Colonic mucosa (tissue), 4 donors: Measurements from ENCODE around the gene GPR152. TPM values are rescaled to one million over a fixed set of nuclear protein-coding genes. Genes with fewer than 3 reads are reported as not detected.
"Not testable (repeated sequence)": the region's sequence is repeated elsewhere in the genome, so short reads cannot be mapped to it uniquely, and the experiment has no call there.

ENCODE experiments used
- DNase-seq: peaks from one replicate; pipeline ENCODE4 v3.0.0-alpha.2; 2020
- H3K27ac ChIP-seq: fragments of 200-600 bp; one replicate; pipeline ENCODE4 v1.8.0; 2021
- H3K27me3 ChIP-seq: fragments of 200-600 bp; one replicate; pipeline ENCODE4 v1.8.0; 2021
- H3K36me3 ChIP-seq: fragments of 200-600 bp; one replicate; pipeline ENCODE4 v1.8.0; 2021
- H3K4me1 ChIP-seq: fragments of 200-600 bp; one replicate; pipeline ENCODE4 v1.8.0; 2021; ENCODE audit warnings: mild to moderate bottlenecking
- H3K4me3 ChIP-seq: fragments of 200-600 bp; one replicate; pipeline ENCODE4 v1.8.0; 2021
- H3K9ac ChIP-seq, 2 donors: one replicate each; pipeline ENCODE4 v1.7.0; 2013; ENCODE audit warnings: control low read depth in 2 of 2, low read depth in 2 of 2, low read length in 2 of 2
- H3K9me3 ChIP-seq: fragments of 200-600 bp; one replicate; pipeline ENCODE4 v1.8.0; 2021
- intact Hi-C: fragments of 100-400 bp; cut with DNase I; formaldehyde crosslinking; loops from one replicate; pipeline ENCODE4 v1.14.1; 2022
- total RNA-seq, 2 donors: library from RNA; stranded (reverse); fragmentation: NEBNext Ultra II Directional in 1 of 2; extraction: Animal tissue kit (Norgen Biotek cat#: 25700) in 1 of 2; gene quantifications; one replicate each; pipeline ENCODE4 v1.2.1, GENCODE V29; 2021
- TF ChIP-seq, protein P1 (sequence below): fragments of 200-600 bp; IDR thresholded peaks from one replicate; pipeline ENCODE4 v1.8.0; 2022; ENCODE audit warnings: antibody characterized with exemption, mild to moderate bottlenecking
- donor health status: healthy.
- donor health status: DM: no; HTN: no; CAD: no.
- donor health status: DM: no; HTN: no; CAD: no.

GPR152 gene
- total RNA-seq, 2 donors from 2014 or later = not detected

DNA sequence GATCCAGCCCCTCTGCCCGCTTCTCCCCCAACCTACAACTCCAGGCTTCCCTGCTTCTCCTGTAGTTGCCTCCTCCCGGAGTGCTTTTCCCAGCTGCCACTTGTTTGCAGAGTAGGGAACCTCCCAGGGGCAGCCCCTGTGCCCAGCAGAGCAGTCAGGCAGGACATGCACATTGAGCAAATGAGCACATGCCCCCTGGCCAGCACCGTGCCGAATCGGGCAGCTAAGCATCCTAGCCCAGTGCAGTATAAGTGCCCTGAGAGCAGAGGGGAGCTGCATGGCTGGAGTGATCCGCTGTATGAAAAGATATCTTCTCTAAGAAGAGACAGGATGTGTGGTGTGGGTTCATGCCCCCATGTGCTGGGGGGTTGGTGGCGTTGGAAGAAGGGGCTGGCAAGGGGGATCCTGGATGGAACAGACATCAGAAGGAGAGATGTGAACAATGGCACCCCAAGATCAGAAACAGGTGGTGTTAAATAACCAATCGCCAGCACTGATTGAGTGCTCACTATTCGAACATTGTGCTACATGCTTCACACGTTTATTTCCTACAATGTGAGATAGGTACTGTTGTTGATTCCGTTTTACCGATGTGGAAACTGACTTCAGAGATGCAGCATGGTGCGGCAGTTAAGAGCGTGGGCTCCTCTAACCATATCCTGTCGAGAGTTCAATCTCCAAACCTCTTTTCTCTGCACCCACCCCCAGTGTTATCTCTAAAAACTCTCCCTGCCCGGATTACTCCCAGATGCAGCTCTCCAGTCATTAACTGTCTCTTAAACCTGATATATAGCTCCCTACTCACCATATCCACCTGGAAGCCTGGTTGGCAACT lies 31.5 kb upstream of the GPR152 start:
- peak overlapping the region; percentile 53 for H3K4me3 ChIP-seq
- H3K4me1 ChIP-seq = peaks cover 11% of the 10 kb centered on the region
- no peaks in the 10 kb centered on the region for H3K9me3 ChIP-seq
- H3K9ac ChIP-seq = peak overlapping the region; percentile 64 to 67
- H3K27ac ChIP-seq = peak overlapping the region; percentile 79
- DNase-seq = peak; percentile 25
- TF ChIP-seq, protein P1, sequence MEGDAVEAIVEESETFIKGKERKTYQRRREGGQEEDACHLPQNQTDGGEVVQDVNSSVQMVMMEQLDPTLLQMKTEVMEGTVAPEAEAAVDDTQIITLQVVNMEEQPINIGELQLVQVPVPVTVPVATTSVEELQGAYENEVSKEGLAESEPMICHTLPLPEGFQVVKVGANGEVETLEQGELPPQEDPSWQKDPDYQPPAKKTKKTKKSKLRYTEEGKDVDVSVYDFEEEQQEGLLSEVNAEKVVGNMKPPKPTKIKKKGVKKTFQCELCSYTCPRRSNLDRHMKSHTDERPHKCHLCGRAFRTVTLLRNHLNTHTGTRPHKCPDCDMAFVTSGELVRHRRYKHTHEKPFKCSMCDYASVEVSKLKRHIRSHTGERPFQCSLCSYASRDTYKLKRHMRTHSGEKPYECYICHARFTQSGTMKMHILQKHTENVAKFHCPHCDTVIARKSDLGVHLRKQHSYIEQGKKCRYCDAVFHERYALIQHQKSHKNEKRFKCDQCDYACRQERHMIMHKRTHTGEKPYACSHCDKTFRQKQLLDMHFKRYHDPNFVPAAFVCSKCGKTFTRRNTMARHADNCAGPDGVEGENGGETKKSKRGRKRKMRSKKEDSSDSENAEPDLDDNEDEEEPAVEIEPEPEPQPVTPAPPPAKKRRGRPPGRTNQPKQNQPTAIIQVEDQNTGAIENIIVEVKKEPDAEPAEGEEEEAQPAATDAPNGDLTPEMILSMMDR = no peak
- H3K27me3 ChIP-seq = no peaks in the 10 kb centered on the region
- intact Hi-C loops = no loop called here
- H3K36me3 ChIP-seq = peaks cover 6% of the 10 kb centered on the region

DNA sequence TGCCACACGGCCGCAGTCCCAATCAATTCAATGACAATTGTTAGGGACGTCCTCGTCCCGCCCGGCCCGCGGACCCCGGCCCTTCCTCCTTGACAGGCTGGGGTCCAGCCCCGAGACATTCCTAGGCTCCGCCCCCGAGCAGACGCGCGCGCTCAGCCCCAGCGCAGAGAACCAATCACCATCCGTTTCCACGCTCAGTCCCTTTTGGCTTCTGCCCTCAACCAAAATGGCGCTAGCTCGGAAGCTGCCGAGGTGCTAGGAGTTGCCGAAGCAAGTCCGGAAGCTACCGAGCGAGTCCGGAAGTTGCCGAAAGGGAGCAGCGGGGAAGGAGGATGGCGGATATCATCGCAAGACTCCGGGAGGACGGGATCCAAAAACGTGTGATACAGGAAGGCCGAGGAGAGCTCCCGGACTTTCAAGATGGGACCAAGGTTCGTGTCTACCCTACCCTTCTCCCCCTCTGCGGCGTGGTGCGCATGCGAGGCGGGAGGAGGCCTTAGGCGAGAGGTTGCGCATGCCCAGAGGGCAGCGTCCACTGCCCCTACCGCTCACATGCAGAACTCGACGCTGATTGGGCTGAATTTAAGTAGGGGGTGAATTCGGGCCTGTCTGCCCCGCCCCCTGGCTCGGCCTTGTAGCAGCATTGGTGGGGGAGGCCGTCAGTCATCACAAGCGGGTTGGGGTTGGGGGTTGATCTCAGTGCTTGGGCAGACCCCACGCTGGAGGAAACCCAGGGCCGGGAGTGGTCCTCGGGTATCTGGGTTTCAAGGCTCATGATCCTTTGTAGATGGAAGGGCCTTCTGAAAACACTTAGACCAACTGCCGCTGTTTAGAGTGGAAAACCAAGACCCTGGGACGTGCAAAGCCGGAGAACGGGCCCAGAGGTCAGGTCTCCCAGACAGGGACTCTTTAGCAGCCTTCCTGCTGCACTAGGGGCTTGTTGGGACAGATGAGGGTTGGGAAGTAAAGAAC lies 30.6 kb upstream of the GPR152 start, which contains the start of gene AIP:
TSS of gene AIP (plus strand) at position 200 of the 972 bp plus-strand sequence. CDS start at position 333, 133 bp downstream.
- peak within 1 kb of the TSS; percentile 53 for H3K4me3 ChIP-seq
- H3K4me1 ChIP-seq = peaks cover 11% of the 10 kb centered on the region
- peak within 1 kb of the TSS; percentile 64 to 67 for H3K9ac ChIP-seq
- H3K36me3 ChIP-seq = peaks cover 6% of the 10 kb centered on the region
- peak within 1 kb of the TSS; percentile 79 for H3K27ac ChIP-seq
- peak; percentile 99 for DNase-seq
- TF ChIP-seq, protein P1 = no peak
- H3K27me3 ChIP-seq = no peaks in the 10 kb centered on the region
- intact Hi-C loops = no loop called here
- H3K9me3 ChIP-seq = no peaks in the 10 kb centered on the region

DNA sequence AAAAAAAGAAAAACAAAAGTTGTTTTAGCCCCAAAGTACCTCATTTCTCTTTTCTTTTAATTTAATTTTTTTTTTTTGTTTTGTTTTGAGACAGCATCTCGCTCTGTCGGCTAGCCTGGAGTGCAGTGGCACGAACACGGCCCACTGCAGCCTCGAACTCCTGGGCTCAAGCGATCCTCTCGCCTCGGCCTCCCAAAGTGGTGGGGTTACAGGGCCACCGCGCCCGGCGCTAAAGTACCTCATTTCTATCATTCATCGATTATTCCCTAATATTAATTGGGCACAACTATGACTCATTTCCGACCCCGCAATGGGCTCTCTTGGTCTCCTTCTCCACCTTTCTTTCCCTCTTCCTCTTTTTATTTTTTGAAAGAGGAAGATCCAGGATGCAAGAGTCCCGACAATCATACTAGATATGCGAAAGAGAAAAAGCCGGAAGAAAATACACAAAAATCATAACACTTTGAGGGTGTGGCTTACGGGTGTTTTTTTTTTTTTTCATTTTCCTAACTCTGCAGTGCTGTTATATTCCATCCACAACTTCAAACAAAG lies 29.8 kb upstream of the GPR152 start:
- H3K9ac ChIP-seq = peak overlapping the region; percentile 64 to 67
- H3K36me3 ChIP-seq = no peaks in the 10 kb centered on the region
- peaks cover 11% of the 10 kb centered on the region for H3K4me1 ChIP-seq
- DNase-seq = peak; percentile 23
- H3K27ac ChIP-seq = peak overlapping the region; percentile 79
- intact Hi-C loops = no loop called here
- H3K9me3 ChIP-seq = no peaks in the 10 kb centered on the region
- TF ChIP-seq, protein P1 = no peak
- no peaks in the 10 kb centered on the region for H3K27me3 ChIP-seq
- H3K4me3 ChIP-seq = peak overlapping the region; percentile 53

DNA sequence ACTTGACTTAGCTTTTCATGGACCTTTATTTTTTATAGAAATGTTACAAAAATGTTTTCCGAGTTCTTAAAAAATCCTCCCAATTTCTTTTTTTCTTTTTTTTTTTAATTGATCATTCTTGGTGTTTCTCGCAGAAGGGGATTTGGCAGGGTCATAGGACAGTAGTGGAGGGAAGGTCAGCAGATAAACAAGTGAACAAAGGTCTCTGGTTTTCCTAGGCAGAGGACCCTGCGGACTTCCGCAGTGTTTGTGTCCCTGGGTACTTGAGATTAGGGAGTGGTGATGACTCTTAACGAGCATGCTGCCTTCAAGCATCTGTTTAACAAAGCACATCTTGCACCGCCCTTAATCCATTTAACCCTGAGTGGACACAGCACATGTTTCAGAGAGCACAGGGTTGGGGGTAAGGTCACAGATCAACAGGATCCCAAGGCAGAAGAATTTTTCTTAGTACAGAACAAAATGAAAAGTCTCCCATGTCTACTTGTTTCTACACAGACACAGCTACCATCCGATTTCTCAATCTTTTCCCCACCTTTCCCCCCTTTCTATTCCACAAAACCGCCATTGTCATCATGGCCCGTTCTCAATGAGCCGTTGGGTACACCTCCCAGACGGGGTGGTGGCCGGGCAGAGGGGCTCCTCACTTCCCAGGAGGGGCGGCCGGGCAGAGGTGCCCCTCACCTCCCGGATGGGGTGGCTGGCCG lies 25.0 kb upstream of the GPR152 start:
- H3K27me3 ChIP-seq, H3K4me3 ChIP-seq, H3K9me3 ChIP-seq, H3K36me3 ChIP-seq, H3K9ac ChIP-seq, H3K4me1 ChIP-seq, DNase-seq, intact Hi-C loops, H3K27ac ChIP-seq: not testable (repeated sequence)

DNA sequence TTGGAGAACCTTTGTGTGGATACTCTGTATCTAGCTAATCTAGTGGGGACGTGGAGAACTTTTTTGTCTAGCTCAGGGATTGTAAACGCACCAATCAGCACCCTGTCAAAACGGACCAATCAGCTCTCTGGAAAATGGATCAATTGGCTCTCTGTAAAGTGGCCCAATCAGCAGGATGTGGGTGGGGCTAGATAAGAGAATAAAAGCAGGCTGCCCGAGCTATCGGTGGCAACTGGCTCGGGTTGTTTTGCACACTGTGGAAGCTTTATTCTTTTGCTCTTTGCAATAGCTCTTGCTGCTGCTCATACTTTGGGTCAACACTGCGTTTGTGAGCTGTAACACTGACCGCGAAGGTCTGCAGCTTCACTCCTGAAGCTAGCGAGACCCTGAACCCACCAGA lies 24.2 kb upstream of the GPR152 start:
- H3K4me3 ChIP-seq, H3K27me3 ChIP-seq, H3K9ac ChIP-seq, H3K27ac ChIP-seq, DNase-seq, H3K4me1 ChIP-seq, H3K9me3 ChIP-seq, intact Hi-C loops, H3K36me3 ChIP-seq: not testable (repeated sequence)
